NCI-H524 (cell line): Measurements from ENCODE around the gene CEP164.

ENCODE experiments used
- DNase-seq, 2 experiments: peaks; one replicate each; lab custom pipeline; 2025; lab: John Stamatoyannopoulos, UW

Gene CEP164

GRCh38 chr11:117366248-117366647 lies 38.6 kb downstream of the CEP164 start:
- peak; percentile 85 to 91 for DNase-seq

DNA sequence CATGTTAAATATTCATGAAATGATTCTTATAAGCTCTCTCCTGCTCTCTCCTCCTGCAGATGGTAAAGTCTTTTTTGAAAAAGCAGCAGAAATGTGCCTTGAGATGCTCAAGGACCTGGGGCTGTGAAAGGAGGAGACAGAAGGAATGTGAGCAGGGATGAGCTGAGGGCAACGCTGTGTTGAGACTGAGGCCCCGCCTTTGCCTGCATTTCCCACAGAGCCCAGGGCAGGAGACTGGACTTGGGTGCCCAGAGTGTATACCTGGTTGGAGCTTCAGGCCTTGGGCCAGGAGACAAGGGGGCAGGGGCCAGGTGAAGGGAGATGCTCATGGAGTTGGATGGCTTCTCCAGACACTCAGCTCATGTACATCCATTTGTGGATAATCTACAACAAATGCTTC lies 39.2 kb downstream of the CEP164 start:
- DNase-seq: peak in 1 of 2 experiments; percentile 14

DNA sequence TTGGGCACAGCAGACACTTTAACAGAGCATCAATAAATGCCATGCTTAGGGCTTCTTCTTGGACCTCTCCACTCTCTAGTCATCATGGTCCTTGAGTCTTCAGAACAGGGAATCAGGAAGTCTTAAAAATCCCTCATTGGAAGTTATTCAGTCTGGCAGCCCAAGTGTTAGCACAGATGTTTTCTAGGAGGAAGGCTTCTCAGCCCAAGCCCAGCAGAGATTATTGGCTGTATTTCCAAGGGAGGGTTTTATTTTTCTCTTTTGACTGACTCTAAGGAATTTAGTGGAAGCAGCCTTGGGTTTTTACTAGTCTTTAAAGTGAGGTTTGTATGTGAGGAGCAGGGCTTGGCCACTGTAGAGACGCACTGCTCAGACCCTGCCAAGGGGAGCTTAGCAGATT lies 41.9 kb downstream of the CEP164 start:
- no peak for DNase-seq

DNA sequence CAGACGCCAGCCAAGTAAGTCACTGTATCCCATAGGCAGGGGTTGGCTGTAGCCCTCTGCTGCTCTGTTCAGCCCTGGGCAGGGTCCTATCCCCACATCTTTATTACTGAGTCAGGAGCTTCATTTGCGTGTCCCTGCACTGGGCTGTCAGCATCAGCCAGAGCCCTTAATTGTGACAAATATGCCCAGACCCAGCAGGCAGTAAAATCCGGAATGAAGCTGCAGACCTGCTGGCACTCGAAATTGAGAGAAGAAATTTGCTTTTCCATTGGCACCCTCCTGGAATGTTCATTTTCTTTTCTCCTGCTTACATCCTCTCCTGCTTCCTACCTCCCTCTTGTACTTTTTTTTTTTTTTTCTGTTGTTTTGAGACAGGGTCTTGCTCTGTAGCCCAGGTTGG lies 43.8 kb downstream of the CEP164 start:
- no peak for DNase-seq

- peak; percentile 89 to 94 for DNase-seq
Observed at GRCh38 chr11:117374316-117375055, 46.8 kb downstream of the CEP164 start.

DNA sequence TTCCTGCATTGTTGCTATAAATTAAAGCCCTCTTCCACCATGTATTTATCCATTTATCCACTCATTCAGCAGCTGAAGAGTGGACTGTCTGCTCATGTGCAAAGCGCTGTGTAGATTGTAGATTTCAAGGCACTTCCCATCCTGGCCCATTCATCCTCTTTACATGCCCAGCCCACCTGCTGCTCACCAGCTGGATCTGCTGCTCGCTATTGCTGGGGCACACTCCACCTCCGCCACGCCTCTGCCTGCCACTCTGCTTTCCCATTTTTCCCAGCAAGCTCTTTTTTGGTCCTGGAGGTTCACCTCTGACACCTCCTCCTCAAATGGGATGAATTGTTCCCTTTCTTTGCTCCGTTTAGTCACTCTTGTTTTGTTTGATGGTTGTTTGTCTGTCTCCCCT lies 48.3 kb downstream of the CEP164 start:
- peak; percentile 62 to 80 for DNase-seq

DNA sequence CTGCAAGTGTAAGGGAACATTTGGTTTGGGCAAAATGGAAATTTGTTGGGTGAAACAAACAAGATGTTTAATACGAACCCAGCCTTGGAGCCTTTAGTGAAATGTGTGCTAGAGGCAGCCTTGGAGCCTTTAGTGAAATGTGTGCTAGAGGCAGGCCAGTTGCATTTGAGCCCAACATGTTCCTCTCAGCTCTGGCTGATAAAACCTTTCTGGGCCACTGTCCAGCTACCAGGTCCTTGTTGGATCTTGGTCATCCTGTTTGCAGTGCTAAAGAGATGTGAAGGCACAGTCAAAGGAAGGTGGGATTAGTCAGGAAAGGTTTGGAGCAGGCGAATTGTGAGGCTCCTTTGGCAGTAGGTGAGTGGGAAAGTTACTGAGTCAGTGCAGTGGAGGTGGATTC lies 48.9 kb downstream of the CEP164 start:
- DNase-seq: no peak

GRCh38 chr11:117378976-117379865 lies 51.6 kb downstream of the CEP164 start:
- peak; percentile 83 to 90 for DNase-seq

GRCh38 chr11:117380676-117381075 lies 53.0 kb downstream of the CEP164 start:
- no peak for DNase-seq

GRCh38 chr11:117381481-117382387 lies 54.1 kb downstream of the CEP164 start:
- DNase-seq: no peak

DNA sequence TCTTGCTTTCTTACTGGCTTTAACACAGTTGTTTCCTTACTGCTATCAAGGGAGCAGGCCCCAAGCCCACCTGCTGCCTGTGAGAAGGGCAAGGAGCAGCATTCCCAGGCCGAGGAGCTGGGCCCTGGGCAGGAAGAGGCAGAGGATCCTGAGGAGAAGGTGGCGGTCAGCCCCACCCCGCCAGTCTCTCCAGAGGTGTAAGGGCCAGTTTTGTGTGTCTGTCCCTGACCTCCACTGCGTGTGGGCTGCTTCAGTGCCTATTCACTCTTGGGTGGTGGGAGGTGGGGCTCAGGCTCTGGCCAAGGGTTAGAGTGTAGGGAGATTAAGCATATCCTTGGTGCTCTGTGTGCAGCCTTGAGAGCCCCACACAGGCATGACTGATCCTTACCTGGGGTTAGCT lies 55.1 kb downstream of the CEP164 start:
- DNase-seq: no peak

DNA sequence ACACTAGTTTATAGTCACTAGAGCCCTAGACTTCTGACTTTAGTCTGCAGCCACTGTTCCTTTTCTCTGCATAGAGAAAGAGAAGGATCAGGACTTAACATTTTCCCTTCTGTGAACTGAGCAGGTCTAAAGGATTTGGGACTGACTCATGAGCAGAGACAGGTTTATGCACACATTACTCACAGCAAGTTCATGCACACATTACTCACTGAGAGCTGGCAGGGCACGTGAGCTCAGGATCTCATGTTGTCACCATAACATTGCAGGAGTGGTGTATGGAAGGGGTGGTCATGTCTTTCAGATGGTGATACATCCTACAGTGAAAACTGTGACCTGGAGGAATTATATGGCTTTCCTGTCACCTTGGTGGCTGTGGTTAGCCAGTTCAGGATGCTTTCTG lies 56.4 kb downstream of the CEP164 start:
- no peak for DNase-seq

- DNase-seq: no peak
Observed at GRCh38 chr11:117385471-117385870, 57.8 kb downstream of the CEP164 start.

- DNase-seq: no peak
Observed at GRCh38 chr11:117385906-117386305, 58.3 kb downstream of the CEP164 start.

GRCh38 chr11:117387992-117388755 lies 60.5 kb downstream of the CEP164 start:
- DNase-seq: no peak

DNA sequence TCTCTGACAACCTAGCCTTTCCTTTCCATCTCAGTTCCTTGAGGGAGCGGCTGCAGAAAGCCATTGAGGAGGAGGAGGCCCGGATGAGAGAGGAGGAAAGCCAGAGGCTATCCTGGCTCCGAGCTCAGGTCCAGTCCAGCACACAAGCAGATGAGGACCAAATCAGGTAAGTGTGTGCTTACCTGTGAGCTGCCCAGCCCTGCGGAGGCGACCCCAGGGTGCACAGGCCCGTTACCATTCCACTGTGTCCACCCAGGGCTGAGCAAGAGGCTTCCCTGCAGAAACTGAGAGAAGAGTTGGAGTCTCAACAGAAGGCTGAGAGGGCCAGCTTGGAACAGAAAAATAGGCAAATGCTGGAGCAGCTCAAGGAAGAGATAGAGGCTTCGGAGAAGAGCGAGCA lies 63.1 kb downstream of the CEP164 start:
- DNase-seq: no peak

DNA sequence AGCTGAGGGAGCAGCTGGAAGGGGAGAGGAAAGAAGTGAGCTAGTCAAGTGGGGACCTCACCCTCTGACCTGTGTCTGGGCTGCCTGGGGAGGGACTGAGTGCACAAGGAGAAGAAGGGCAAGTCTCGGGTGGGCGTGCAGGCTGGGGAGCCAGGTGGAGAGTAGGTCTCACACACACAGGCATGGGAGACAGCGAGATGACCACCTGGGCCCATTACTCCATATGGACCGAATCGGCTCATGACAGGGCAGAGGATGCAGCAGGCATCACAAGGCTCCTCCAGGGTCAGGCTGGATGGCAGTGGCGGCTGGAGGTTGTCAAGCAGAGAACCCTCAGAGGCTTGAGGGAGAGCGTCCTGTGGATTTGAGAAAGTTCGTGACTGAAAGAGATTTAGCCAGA lies 63.5 kb downstream of the CEP164 start:
- DNase-seq: no peak

DNA sequence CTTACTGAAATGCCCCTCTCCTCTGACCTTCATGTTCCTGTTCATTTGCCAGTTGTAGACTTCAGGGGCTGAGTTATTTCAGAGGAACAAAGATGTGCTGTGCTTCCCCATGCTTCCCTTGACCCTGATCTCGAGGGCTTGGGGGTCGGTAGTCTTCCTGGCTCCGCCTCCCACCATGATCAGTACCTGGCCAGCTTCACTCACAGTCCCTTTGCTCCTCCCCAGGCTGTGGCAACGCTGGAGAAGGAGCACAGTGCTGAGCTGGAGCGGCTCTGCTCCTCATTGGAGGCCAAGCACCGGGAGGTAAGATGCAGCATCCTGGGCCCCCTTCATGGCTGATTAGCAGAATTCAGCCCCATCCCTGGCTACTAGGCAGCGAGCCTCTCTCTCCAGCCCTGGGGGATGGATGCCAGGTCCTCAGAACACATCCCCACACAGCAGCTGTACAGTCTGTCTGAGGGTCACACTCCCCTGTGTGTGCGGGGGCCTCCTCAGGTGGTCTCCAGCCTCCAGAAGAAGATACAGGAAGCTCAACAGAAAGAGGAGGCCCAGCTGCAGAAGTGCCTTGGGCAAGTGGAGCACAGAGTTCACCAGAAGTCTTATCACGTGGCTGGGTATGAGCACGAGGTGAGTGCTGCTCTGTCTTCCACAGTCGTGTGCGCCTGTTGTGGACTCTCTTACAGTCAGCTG lies 64.5 kb downstream of the CEP164 start:
- no peak for DNase-seq

DNA sequence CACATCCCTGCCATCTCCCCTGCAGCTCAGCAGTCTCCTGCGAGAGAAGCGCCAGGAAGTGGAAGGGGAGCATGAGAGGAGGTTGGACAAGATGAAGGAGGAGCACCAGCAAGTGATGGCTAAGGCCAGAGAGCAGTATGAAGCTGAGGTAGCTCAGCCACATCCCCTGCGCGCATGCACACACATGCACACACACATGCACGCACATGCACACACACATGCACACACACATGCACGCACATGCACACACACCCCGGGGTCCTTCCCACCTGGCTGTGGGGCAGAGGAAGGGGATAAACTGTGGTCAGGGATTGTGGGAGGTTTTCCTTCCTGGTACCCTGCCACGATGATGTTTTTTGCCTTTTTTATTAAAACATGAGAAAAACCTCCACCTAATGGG lies 65.3 kb downstream of the CEP164 start:
- DNase-seq: no peak

DNA sequence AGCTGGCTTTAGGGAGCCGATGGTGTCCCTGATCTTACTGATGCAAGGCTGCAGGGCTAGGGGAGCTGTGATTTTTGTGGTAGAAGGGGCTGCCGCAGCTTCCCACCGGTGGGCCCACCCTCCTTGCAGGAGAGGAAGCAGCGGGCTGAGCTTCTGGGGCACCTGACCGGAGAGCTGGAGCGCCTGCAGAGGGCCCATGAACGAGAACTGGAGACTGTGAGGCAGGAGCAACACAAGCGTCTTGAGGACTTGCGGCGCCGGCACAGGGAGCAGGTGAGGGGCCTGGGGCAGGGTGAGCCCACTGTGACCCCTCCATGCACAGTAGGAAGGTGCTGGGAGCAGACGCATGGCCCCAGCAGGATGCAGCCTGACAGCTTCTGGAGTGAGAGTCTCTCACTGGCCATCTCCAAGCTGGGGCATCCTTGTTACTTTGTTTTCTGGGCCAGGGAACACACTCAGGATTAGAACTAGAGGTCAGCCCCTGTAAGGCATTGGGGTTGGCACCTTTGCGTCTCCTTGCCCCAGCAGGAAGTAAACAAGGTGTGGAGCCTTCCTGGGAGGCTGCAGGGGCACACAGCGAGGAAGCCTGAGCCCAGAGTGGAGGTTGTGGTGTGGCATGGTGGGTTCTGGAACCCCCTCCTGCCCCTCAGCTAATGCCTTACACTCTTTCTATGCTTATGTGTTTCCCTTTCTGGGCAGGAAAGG lies 66.7 kb downstream of the CEP164 start:
- no peak for DNase-seq
